Activated T-helper 17 cell treated with anti-CD3 and anti-CD28 coated beads, Interleukin-2, amount 50 U/mL, for 72 hours (primary cell): ENCODE results near the gene GDPD3. TPM values are rescaled to one million over a fixed set of nuclear protein-coding genes. Genes with fewer than 3 reads are reported as not detected.
A peak's percentile ranks its signal among the peaks of the same experiment; 100 is the strongest.

Experiments
- ATAC-seq: fragments of 150-1000 bp; cut with Tn5 transposase; replicated peaks from 2 replicates; pipeline ENCODE4 v1.10.0; 2021; ENCODE audit warnings: mild to moderate bottlenecking, moderate library complexity
- H3K27ac Mint-ChIP-seq: one replicate; pipeline ENCODE4 v1.8.0; 2022; ENCODE audit warnings: mixed read lengths
- H3K27me3 Mint-ChIP-seq: one replicate; pipeline ENCODE4 v1.8.0; 2022; ENCODE audit warnings: mixed read lengths
- H3K36me3 Mint-ChIP-seq: one replicate; pipeline ENCODE4 v1.8.0; 2022; ENCODE audit warnings: low read depth, mild to moderate bottlenecking, mixed read lengths
- H3K4me1 Mint-ChIP-seq: one replicate; pipeline ENCODE4 v1.8.0; 2022; ENCODE audit warnings: mixed read lengths
- H3K4me3 Mint-ChIP-seq: one replicate; pipeline ENCODE4 v1.8.0; 2022; ENCODE audit warnings: mild to moderate bottlenecking, mixed read lengths
- H3K9me3 Mint-ChIP-seq: one replicate; pipeline ENCODE4 v1.8.0; 2022; ENCODE audit warnings: mixed read lengths
- total RNA-seq, 2 donors: library from RNA; stranded (reverse); gene quantifications; one replicate each; pipeline ENCODE4 v1.2.3, GENCODE V29; 2022

Gene GDPD3
- total RNA-seq, 2 donors from 2014 or later = 13.4 to 37.8 TPM

GRCh38 chr16:30067584-30067916 is 45.8 kb downstream of the GDPD3 start:
- ATAC-seq = no peak
- Mint-ChIP-seq H3K27me3 (no peaks in the 10 kb centered on the region), H3K4me3 (peak overlapping the region; percentile 92), H3K4me1 (peaks cover 9% of the 10 kb centered on the region), H3K36me3 (peaks cover 89% of the 10 kb centered on the region), H3K27ac (peak overlapping the region; percentile 95), H3K9me3 (no peaks in the 10 kb centered on the region)

GRCh38 chr16:30066761-30067583 is 46.4 kb downstream of the GDPD3 start:
- Mint-ChIP-seq H3K27me3 (no peaks in the 10 kb centered on the region), H3K4me1 (peaks cover 9% of the 10 kb centered on the region), H3K9me3 (no peaks in the 10 kb centered on the region), H3K36me3 (peaks cover 84% of the 10 kb centered on the region), H3K4me3 (peak overlapping the region; percentile 92), H3K27ac (peak overlapping the region; percentile 95)
- ATAC-seq = no peak

GRCh38 chr16:30065943-30066760 is 47.2 kb downstream of the GDPD3 start:
- H3K27me3 Mint-ChIP-seq = no peaks in the 10 kb centered on the region
- no peaks in the 10 kb centered on the region for H3K9me3 Mint-ChIP-seq
- peaks cover 9% of the 10 kb centered on the region for H3K4me1 Mint-ChIP-seq
- peak overlapping the region; percentile 95 for H3K27ac Mint-ChIP-seq
- H3K4me3 Mint-ChIP-seq = peak overlapping the region; percentile 92
- ATAC-seq = peak; percentile 11
- peaks cover 76% of the 10 kb centered on the region for H3K36me3 Mint-ChIP-seq

GRCh38 chr16:30065102-30065942 is 48.0 kb downstream of the GDPD3 start, which contains the start of gene ALDOA:
Gene ALDOA, plus strand, starts transcription at chr16:30065760. Its CDS starts 1,138 bp downstream, at chr16:30066898.
- peak within 1 kb of the TSS; percentile 92 for H3K4me3 Mint-ChIP-seq

GRCh38 chr16:30064729-30065101 is 48.6 kb downstream of the GDPD3 start:
- Mint-ChIP-seq H3K36me3 (peaks cover 62% of the 10 kb centered on the region), H3K4me3 (peak overlapping the region; percentile 92), H3K27me3 (no peaks in the 10 kb centered on the region), H3K9me3 (no peaks in the 10 kb centered on the region), H3K27ac (peak overlapping the region; percentile 95), H3K4me1 (peaks cover 9% of the 10 kb centered on the region)
- no peak for ATAC-seq

More at GRCh38 chr16:30065102-30065942, 48.0 kb downstream of the GDPD3 start, which contains the start of gene ALDOA:
- H3K9me3 Mint-ChIP-seq = no peaks in the 10 kb centered on the region
- peak; percentile 87 for ATAC-seq
- peaks cover 9% of the 10 kb centered on the region for H3K4me1 Mint-ChIP-seq
- peak within 1 kb of the TSS; percentile 95 for H3K27ac Mint-ChIP-seq
- no peaks in the 10 kb centered on the region for H3K27me3 Mint-ChIP-seq
- H3K36me3 Mint-ChIP-seq = peaks cover 68% of the 10 kb centered on the region

GRCh38 chr16:30063893-30064728 is 49.2 kb downstream of the GDPD3 start:
- Mint-ChIP-seq H3K9me3 (no peaks in the 10 kb centered on the region), H3K27me3 (no peaks in the 10 kb centered on the region), H3K27ac (peak overlapping the region; percentile 95), H3K4me3 (peak overlapping the region; percentile 92), H3K4me1 (peaks cover 9% of the 10 kb centered on the region), H3K36me3 (peaks cover 56% of the 10 kb centered on the region)
- peak; percentile 36 for ATAC-seq

GRCh38 chr16:30063278-30063892 is 50.0 kb downstream of the GDPD3 start:
- peak overlapping the region; percentile 95 for H3K27ac Mint-ChIP-seq
- H3K4me1 Mint-ChIP-seq = peaks cover 9% of the 10 kb centered on the region
- peak overlapping the region; percentile 92 for H3K4me3 Mint-ChIP-seq
- no peaks in the 10 kb centered on the region for H3K27me3 Mint-ChIP-seq
- H3K9me3 Mint-ChIP-seq = no peaks in the 10 kb centered on the region
- no peak for ATAC-seq
- H3K36me3 Mint-ChIP-seq = peaks cover 48% of the 10 kb centered on the region

GRCh38 chr16:30060836-30061554 is 52.3 kb downstream of the GDPD3 start:
- ATAC-seq = no peak
- H3K36me3 Mint-ChIP-seq = peaks cover 24% of the 10 kb centered on the region
- no peaks in the 10 kb centered on the region for H3K27me3 Mint-ChIP-seq
- no peak overlapping the region for H3K4me3 Mint-ChIP-seq
- no peaks in the 10 kb centered on the region for H3K9me3 Mint-ChIP-seq
- no peaks in the 10 kb centered on the region for H3K4me1 Mint-ChIP-seq
- no peak overlapping the region for H3K27ac Mint-ChIP-seq

- Mint-ChIP-seq H3K4me1 (no peaks in the 10 kb centered on the region), H3K27ac (no peak overlapping the region), H3K27me3 (no peaks in the 10 kb centered on the region), H3K36me3 (peaks cover 18% of the 10 kb centered on the region), H3K9me3 (no peaks in the 10 kb centered on the region), H3K4me3 (no peak overlapping the region)
- ATAC-seq = no peak
Measured at GRCh38 chr16:30060346-30060745, 53.0 kb downstream of the GDPD3 start.

- Mint-ChIP-seq H3K27me3 (no peaks in the 10 kb centered on the region), H3K9me3 (no peaks in the 10 kb centered on the region), H3K4me3 (peak overlapping the region; percentile 79), H3K36me3 (peaks cover 16% of the 10 kb centered on the region), H3K27ac (peak overlapping the region; percentile 45), H3K4me1 (peaks cover 11% of the 10 kb centered on the region)
- peak; percentile 79 for ATAC-seq
Measured at GRCh38 chr16:30054959-30055553, 58.3 kb downstream of the GDPD3 start.
